ENCODE measurements around the gene SDF2L1. TPM values are rescaled to one million over a fixed set of nuclear protein-coding genes. Genes with fewer than 3 reads are reported as not detected.
"Not testable (repeated sequence)": the region's sequence is repeated elsewhere in the genome, so short reads cannot be mapped to it uniquely, and the experiment has no call there.

Gene SDF2L1
- polyA plus RNA-seq, 1 donor: 37.5 TPM

GRCh38 chr22:21686634-21687393 lies 44.7 kb downstream of the SDF2L1 start:
- Histone ChIP-seq H3K27ac (ENCODE audit: low read length) (no peak overlapping the region), H3K4me3 (ENCODE audit: low read length) (no peak overlapping the region), H3K27me3 (ENCODE audit: control insufficient read depth, insufficient read depth, low read length) (no peaks in the 10 kb centered on the region), H3K9me3 (ENCODE audit: control insufficient read depth, low read depth, low read length) (no peaks in the 10 kb centered on the region), H3K36me3 (ENCODE audit: control insufficient read depth, insufficient read depth, low read length) (peaks cover 78% of the 10 kb centered on the region), H3K4me1 (ENCODE audit: control insufficient read depth, insufficient read depth, low read length) (no peaks in the 10 kb centered on the region)
- DNase-seq: no peak
- no CpG with 5 or more reads among the region's 23 CpGs for WGBS (ENCODE audit: insufficient coverage, low lambda C conversion rate)

DNA sequence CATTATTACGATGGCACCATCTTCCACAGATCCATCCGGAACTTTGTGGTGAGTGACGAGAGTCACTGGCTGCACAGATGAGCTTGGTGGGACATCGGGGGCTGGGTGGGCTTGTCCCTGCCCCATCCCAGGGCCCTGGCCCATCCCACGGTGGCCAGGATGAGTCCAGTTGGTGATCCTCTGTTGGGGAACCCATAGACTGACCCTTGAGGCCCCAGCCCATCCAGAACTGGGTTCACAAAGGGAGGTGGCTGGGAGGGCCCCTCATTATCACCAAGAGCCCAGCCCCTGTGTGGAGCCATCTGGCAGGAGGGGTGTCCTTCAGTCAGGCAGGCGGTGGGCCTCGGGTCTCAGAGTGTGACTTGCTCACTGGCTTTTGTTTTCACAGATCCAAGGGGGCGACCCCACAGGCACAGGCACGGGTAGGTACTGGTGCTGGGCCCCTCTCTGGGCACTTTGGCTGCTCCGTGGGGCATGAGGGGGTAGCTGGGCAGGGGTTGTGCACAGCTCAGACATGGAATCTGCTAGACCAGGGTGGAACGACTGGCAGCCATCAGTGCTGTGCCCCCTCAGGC lies 45.7 kb downstream of the SDF2L1 start:
- no peaks in the 10 kb centered on the region for H3K9me3 ChIP-seq (ENCODE audit: control insufficient read depth, low read depth, low read length)
- no peaks in the 10 kb centered on the region for H3K27me3 ChIP-seq (ENCODE audit: control insufficient read depth, insufficient read depth, low read length)
- H3K4me1 ChIP-seq (ENCODE audit: control insufficient read depth, insufficient read depth, low read length): no peaks in the 10 kb centered on the region
- DNase-seq: no peak
- peaks cover 72% of the 10 kb centered on the region for H3K36me3 ChIP-seq (ENCODE audit: control insufficient read depth, insufficient read depth, low read length)
- no peak overlapping the region for H3K4me3 ChIP-seq (ENCODE audit: low read length)
- no CpG with 5 or more reads among the region's 11 CpGs for WGBS (ENCODE audit: insufficient coverage, low lambda C conversion rate)
- H3K27ac ChIP-seq (ENCODE audit: low read length): no peak overlapping the region

DNA sequence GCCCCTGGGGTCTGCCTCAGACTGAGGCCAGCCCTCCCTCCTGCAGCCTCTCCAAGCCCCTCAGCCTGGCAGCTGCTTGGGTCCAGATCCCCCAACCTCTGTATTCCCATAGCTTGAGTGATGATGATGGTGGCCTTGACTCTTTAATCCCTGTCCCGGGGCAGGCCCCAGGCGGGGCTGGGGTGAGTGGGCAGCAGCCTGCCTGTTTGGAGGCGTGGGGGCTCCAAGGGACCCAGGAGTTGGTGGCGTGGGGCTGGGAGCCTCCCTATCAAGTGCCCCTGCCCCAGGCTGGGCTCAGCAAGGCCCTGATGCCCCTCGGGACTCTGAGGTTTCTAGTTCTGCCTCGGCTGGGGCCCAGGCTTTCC lies 46.2 kb downstream of the SDF2L1 start:
- no peaks in the 10 kb centered on the region for H3K27me3 ChIP-seq (ENCODE audit: control insufficient read depth, insufficient read depth, low read length)
- H3K9me3 ChIP-seq (ENCODE audit: control insufficient read depth, low read depth, low read length): no peaks in the 10 kb centered on the region
- WGBS (ENCODE audit: insufficient coverage, low lambda C conversion rate): no CpG with 5 or more reads among the region's 6 CpGs
- peaks cover 69% of the 10 kb centered on the region for H3K36me3 ChIP-seq (ENCODE audit: control insufficient read depth, insufficient read depth, low read length)
- no peak overlapping the region for H3K27ac ChIP-seq (ENCODE audit: low read length)
- DNase-seq: no peak
- no peaks in the 10 kb centered on the region for H3K4me1 ChIP-seq (ENCODE audit: control insufficient read depth, insufficient read depth, low read length)
- H3K4me3 ChIP-seq (ENCODE audit: low read length): no peak overlapping the region

GRCh38 chr22:21688706-21689381 lies 46.7 kb downstream of the SDF2L1 start:
- Histone ChIP-seq H3K36me3 (ENCODE audit: control insufficient read depth, insufficient read depth, low read length) (peaks cover 71% of the 10 kb centered on the region), H3K4me1 (ENCODE audit: control insufficient read depth, insufficient read depth, low read length) (no peaks in the 10 kb centered on the region), H3K27me3 (ENCODE audit: control insufficient read depth, insufficient read depth, low read length) (no peaks in the 10 kb centered on the region), H3K9me3 (ENCODE audit: control insufficient read depth, low read depth, low read length) (no peaks in the 10 kb centered on the region), H3K4me3 (ENCODE audit: low read length) (no peak overlapping the region), H3K27ac (ENCODE audit: low read length) (no peak overlapping the region)
- DNase-seq: no peak
- no CpG with 5 or more reads among the region's 20 CpGs for WGBS (ENCODE audit: insufficient coverage, low lambda C conversion rate)

DNA sequence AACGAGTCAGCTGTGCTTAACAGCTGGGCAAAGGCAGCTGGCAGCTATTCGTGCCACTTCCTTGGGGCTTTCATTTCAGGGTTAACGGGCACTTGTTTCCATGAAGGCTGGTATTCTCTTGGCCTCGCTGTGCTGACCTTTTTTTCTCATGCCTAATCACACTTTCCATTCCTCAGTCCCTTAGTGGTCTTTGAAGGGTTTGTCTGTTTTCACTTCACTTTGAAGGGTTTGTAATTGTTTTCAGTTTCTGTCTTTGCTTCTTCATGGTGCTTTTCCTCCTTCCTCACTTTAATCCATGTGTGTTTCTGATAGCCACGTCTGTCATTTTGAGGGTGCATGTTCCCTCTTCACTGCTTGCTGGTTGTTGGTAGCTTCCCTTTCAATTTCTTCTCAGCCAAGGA lies 48.3 kb downstream of the SDF2L1 start:
- H3K4me3 ChIP-seq (ENCODE audit: low read length): no peak overlapping the region
- H3K27me3 ChIP-seq (ENCODE audit: control insufficient read depth, insufficient read depth, low read length): no peaks in the 10 kb centered on the region
- WGBS (ENCODE audit: insufficient coverage, low lambda C conversion rate): 40% methylated on average over 1 of the region's 5 CpGs
- H3K4me1 ChIP-seq (ENCODE audit: control insufficient read depth, insufficient read depth, low read length): no peaks in the 10 kb centered on the region
- H3K9me3 ChIP-seq (ENCODE audit: control insufficient read depth, low read depth, low read length): no peaks in the 10 kb centered on the region
- H3K27ac ChIP-seq (ENCODE audit: low read length): no peak overlapping the region
- DNase-seq: no peak
- H3K36me3 ChIP-seq (ENCODE audit: control insufficient read depth, insufficient read depth, low read length): peaks cover 77% of the 10 kb centered on the region

DNA sequence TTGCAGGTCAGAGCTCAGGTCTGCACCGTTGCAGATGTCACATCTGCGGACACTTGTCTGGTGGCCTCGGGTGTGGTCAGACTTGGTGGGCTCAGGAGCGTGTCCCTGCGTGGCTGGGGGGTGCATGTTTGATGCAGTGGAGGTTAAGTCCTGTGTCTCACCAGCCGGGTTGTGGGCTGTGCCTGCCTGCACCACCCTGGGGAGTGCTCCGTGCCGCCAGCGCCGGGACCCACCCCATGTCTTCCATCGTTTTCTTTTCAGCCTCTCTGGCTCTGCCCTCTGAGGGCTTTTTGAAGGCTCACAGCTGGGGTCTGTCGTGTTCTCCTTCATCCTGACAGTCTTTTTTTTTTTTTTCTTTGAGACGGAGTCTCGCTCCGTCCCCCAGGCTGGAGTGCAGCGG lies 49.7 kb downstream of the SDF2L1 start:
- WGBS (ENCODE audit: insufficient coverage, low lambda C conversion rate): 89% methylated on average over 5 of the region's 16 CpGs
- Histone ChIP-seq H3K9me3 (ENCODE audit: control insufficient read depth, low read depth, low read length) (no peaks in the 10 kb centered on the region), H3K4me3 (ENCODE audit: low read length) (no peak overlapping the region), H3K27me3 (ENCODE audit: control insufficient read depth, insufficient read depth, low read length) (no peaks in the 10 kb centered on the region), H3K36me3 (ENCODE audit: control insufficient read depth, insufficient read depth, low read length) (peaks cover 77% of the 10 kb centered on the region), H3K4me1 (ENCODE audit: control insufficient read depth, insufficient read depth, low read length) (no peaks in the 10 kb centered on the region), H3K27ac (ENCODE audit: low read length) (no peak overlapping the region)
- DNase-seq: no peak

DNA sequence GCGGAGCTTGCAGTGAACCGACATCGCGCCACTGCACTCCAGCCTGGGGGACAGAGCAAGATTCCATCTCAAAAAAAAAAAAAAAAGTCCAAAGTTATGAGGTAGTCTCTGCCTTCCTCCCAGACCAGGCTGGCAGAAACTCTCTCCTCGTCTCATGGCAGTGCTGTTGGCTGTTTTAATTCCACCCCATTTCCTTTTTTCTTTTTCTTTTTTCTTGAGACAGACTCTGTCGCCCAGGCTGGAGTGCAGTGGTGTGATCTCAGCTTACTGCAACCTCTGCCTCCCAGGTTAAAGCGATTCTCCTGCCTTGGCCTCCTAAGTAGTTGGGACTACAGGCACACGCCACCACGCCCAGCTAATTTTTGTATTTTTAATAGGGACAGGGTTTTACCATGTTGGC lies 50.8 kb downstream of the SDF2L1 start:
- not testable (repeated sequence) for H3K27me3 ChIP-seq (ENCODE audit: control insufficient read depth, insufficient read depth, low read length); H3K4me1 ChIP-seq (ENCODE audit: control insufficient read depth, insufficient read depth, low read length); H3K4me3 ChIP-seq (ENCODE audit: low read length); H3K27ac ChIP-seq (ENCODE audit: low read length); H3K9me3 ChIP-seq (ENCODE audit: control insufficient read depth, low read depth, low read length); DNase-seq
- WGBS (ENCODE audit: insufficient coverage, low lambda C conversion rate): 100% methylated on average over 1 of the region's 9 CpGs
- H3K36me3 ChIP-seq (ENCODE audit: control insufficient read depth, insufficient read depth, low read length): peaks cover 75% of the 10 kb centered on the region

GRCh38 chr22:21693333-21693998 lies 51.4 kb downstream of the SDF2L1 start:
- Histone ChIP-seq H3K27ac (ENCODE audit: low read length) (no peak overlapping the region), H3K4me1 (ENCODE audit: control insufficient read depth, insufficient read depth, low read length) (no peaks in the 10 kb centered on the region), H3K36me3 (ENCODE audit: control insufficient read depth, insufficient read depth, low read length) (peaks cover 71% of the 10 kb centered on the region), H3K4me3 (ENCODE audit: low read length) (no peak overlapping the region), H3K27me3 (ENCODE audit: control insufficient read depth, insufficient read depth, low read length) (no peaks in the 10 kb centered on the region), H3K9me3 (ENCODE audit: control insufficient read depth, low read depth, low read length) (no peaks in the 10 kb centered on the region)
- no peak for DNase-seq
- WGBS (ENCODE audit: insufficient coverage, low lambda C conversion rate): no CpG with 5 or more reads among the region's 14 CpGs

All from large intestine (tissue), 3 donors.